Ectodermal cell (in vitro differentiated cells): ENCODE measurements around the gene TAAR8.
"Not testable (repeated sequence)": the region's sequence is repeated elsewhere in the genome, so short reads cannot be mapped to it uniquely, and the experiment has no call there.

ENCODE experiments used
- H3K27ac ChIP-seq: 2 replicates; pipeline ENCODE4 v1.7.0; 2013; ENCODE audit warnings: mild to moderate bottlenecking, low read depth, low read length; ENCODE audit not compliant: insufficient read depth, poor library complexity, severe bottlenecking
- H3K27me3 ChIP-seq: 2 replicates; pipeline ENCODE4 v1.7.0; 2013; ENCODE audit warnings: mild to moderate bottlenecking, low read length; ENCODE audit not compliant: insufficient read depth, control insufficient read depth, poor library complexity, severe bottlenecking
- H3K36me3 ChIP-seq: one replicate; pipeline ENCODE4 v1.7.0; 2013; ENCODE audit warnings: low read length; ENCODE audit not compliant: control insufficient read depth, insufficient read depth
- H3K4me1 ChIP-seq: one replicate; pipeline ENCODE4 v1.7.0; 2013; ENCODE audit warnings: low read length; ENCODE audit not compliant: control insufficient read depth, insufficient read depth
- H3K4me3 ChIP-seq: 2 replicates; pipeline ENCODE4 v1.7.0; 2013; ENCODE audit warnings: low read depth, low read length, control low read depth; ENCODE audit not compliant: insufficient read depth
- H3K9me3 ChIP-seq: 2 replicates; pipeline ENCODE4 v1.7.0; 2013; ENCODE audit warnings: mild to moderate bottlenecking, low read length, moderate library complexity; ENCODE audit not compliant: control insufficient read depth
- WGBS, 2 experiments: methylation state at CpG; one replicate each; pipeline ENCODE4 v1.1.7; 2013; ENCODE audit warnings: missing lambda C conversion rate in 2 of 2; 5-methylcytosine and 5-hydroxymethylcytosine counted together

The TAAR8 gene

GRCh38 chr6:132571774-132572173, 19.3 kb downstream of the TAAR8 start:
- no peaks in the 10 kb centered on the region for H3K9me3 ChIP-seq
- no peaks in the 10 kb centered on the region for H3K27me3 ChIP-seq
- no peaks in the 10 kb centered on the region for H3K36me3 ChIP-seq
- no peak overlapping the region for H3K27ac ChIP-seq
- no peak overlapping the region for H3K4me3 ChIP-seq
- no peaks in the 10 kb centered on the region for H3K4me1 ChIP-seq

- Histone ChIP-seq H3K36me3 (no peaks in the 10 kb centered on the region), H3K4me3 (no peak overlapping the region), H3K27ac (no peak overlapping the region), H3K4me1 (no peaks in the 10 kb centered on the region), H3K9me3 (no peaks in the 10 kb centered on the region), H3K27me3 (no peaks in the 10 kb centered on the region)
- no CpG with 5 or more reads among the region's 1 CpG for whole genome bisulfite sequencing, 2 experiments
Measured at GRCh38 chr6:132584698-132585097, 32.2 kb downstream of the TAAR8 start.

GRCh38 chr6:132587424-132587823, 35.0 kb downstream of the TAAR8 start:
- Histone ChIP-seq H3K36me3 (no peaks in the 10 kb centered on the region), H3K27ac (no peak overlapping the region), H3K4me3 (no peak overlapping the region), H3K27me3 (no peaks in the 10 kb centered on the region), H3K4me1 (no peaks in the 10 kb centered on the region), H3K9me3 (no peaks in the 10 kb centered on the region)
- 92 to 95% methylated on average over 1 of the region's 2 CpGs for WGBS, 2 experiments

- no peaks in the 10 kb centered on the region for H3K4me1 ChIP-seq
- no peaks in the 10 kb centered on the region for H3K27me3 ChIP-seq
- H3K9me3 ChIP-seq, result no peaks in the 10 kb centered on the region
- H3K4me3 ChIP-seq, result no peak within 1 kb of the TSS
- WGBS, 2 experiments, result 93 to 94% methylated on average over 5 of the region's 5 CpGs
- H3K36me3 ChIP-seq, result no peaks in the 10 kb centered on the region
- H3K27ac ChIP-seq, result no peak within 1 kb of the TSS
Measured at GRCh38 chr6:132589454-132589853, 37.0 kb downstream of the TAAR8 start, which contains the start of gene TAAR5. TSS of gene TAAR5 (minus strand) at chr6:132589741. CDS start at chr6:132589686, 55 bp downstream.

GRCh38 chr6:132590362-132590761, 37.9 kb downstream of the TAAR8 start:
- H3K4me3 ChIP-seq, result no peak overlapping the region
- no peaks in the 10 kb centered on the region for H3K27me3 ChIP-seq
- no peak overlapping the region for H3K27ac ChIP-seq
- no peaks in the 10 kb centered on the region for H3K36me3 ChIP-seq
- no peaks in the 10 kb centered on the region for H3K9me3 ChIP-seq
- WGBS, 2 experiments, result 75 to 96% methylated on average over 1 of the region's 1 CpG
- no peaks in the 10 kb centered on the region for H3K4me1 ChIP-seq

- Histone ChIP-seq H3K4me3 (no peak overlapping the region), H3K27me3 (no peaks in the 10 kb centered on the region), H3K27ac (no peak overlapping the region), H3K9me3 (no peaks in the 10 kb centered on the region), H3K36me3 (no peaks in the 10 kb centered on the region), H3K4me1 (no peaks in the 10 kb centered on the region)
- WGBS, 2 experiments, result 89 to 92% methylated on average over 2 of the region's 2 CpGs
Measured at GRCh38 chr6:132592855-132593254, 40.4 kb downstream of the TAAR8 start.

GRCh38 chr6:132596201-132596600, 43.7 kb downstream of the TAAR8 start:
- H3K27me3 ChIP-seq, result no peaks in the 10 kb centered on the region
- H3K9me3 ChIP-seq, result no peaks in the 10 kb centered on the region
- 86 to 94% methylated on average over 5 to 6 of the region's 6 CpGs for WGBS, 2 experiments
- H3K27ac ChIP-seq, result no peak overlapping the region
- no peaks in the 10 kb centered on the region for H3K36me3 ChIP-seq
- no peak overlapping the region for H3K4me3 ChIP-seq
- H3K4me1 ChIP-seq, result no peaks in the 10 kb centered on the region

- WGBS, 2 experiments, result 55 to 57% methylated on average over 3 of the region's 3 CpGs
Measured at GRCh38 chr6:132598473-132598872, 46.0 kb downstream of the TAAR8 start.

GRCh38 chr6:132600900-132601299, 48.4 kb downstream of the TAAR8 start:
- not testable (repeated sequence) for H3K4me3 ChIP-seq, H3K27me3 ChIP-seq, H3K27ac ChIP-seq, H3K9me3 ChIP-seq, H3K4me1 ChIP-seq, H3K36me3 ChIP-seq

More at GRCh38 chr6:132598473-132598872, 46.0 kb downstream of the TAAR8 start:
- Histone ChIP-seq H3K27me3 (no peaks in the 10 kb centered on the region), H3K4me3 (no peak overlapping the region), H3K36me3 (no peaks in the 10 kb centered on the region), H3K4me1 (no peaks in the 10 kb centered on the region), H3K9me3 (no peaks in the 10 kb centered on the region), H3K27ac (no peak overlapping the region)
